ENCODE results near the gene DMRTB1.

DNA sequence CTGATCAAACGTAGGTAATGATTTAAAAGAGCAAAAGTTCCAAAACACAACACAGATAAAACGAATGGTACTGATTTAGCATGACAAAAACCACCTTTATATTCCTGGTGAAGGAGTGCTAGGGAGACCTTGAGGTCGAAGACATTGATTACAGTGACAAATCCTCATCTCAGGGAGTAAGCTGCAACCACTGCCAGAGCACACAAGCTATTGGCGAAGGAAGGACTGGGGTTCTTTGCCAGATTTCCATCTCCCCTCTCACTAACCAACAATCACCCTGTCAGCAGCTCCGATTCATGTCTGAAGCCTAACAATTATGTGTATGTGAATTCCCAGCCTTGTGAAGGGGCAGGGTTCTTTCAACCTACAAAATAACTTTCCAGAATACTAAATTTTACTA, 40.2 kb upstream of the DMRTB1 start:
- TF ChIP-seq, protein P1, sequence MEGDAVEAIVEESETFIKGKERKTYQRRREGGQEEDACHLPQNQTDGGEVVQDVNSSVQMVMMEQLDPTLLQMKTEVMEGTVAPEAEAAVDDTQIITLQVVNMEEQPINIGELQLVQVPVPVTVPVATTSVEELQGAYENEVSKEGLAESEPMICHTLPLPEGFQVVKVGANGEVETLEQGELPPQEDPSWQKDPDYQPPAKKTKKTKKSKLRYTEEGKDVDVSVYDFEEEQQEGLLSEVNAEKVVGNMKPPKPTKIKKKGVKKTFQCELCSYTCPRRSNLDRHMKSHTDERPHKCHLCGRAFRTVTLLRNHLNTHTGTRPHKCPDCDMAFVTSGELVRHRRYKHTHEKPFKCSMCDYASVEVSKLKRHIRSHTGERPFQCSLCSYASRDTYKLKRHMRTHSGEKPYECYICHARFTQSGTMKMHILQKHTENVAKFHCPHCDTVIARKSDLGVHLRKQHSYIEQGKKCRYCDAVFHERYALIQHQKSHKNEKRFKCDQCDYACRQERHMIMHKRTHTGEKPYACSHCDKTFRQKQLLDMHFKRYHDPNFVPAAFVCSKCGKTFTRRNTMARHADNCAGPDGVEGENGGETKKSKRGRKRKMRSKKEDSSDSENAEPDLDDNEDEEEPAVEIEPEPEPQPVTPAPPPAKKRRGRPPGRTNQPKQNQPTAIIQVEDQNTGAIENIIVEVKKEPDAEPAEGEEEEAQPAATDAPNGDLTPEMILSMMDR (IDR thresholded peaks at IDR 0.05): no peak
- TF ChIP-seq EP300 (IDR thresholded peaks at IDR 0.05) (no peak), POLR2A (IDR thresholded peaks at IDR 0.05) (no peak)
